NOMO-1 treated with DMSO at 0.1 percent for 48 hours (cell line): ENCODE data around the gene SEC23A.
"Not testable (repeated sequence)": the region's sequence is repeated elsewhere in the genome, so short reads cannot be mapped to it uniquely, and the experiment has no call there.

Source experiments
- DNase-seq: peaks from one replicate; lab custom pipeline; 2025; ENCODE audit not compliant: unreplicated experiment; lab: John Stamatoyannopoulos, UW

SEC23A gene

GRCh38 chr14:39033371-39033770, 69.7 kb downstream of the SEC23A start:
- DNase-seq = no peak

- no peak for DNase-seq
Observed at GRCh38 chr14:39030209-39030608, 72.8 kb downstream of the SEC23A start.

- DNase-seq = no peak
Observed at GRCh38 chr14:39029789-39030188, 73.2 kb downstream of the SEC23A start.

GRCh38 chr14:39028620-39029019, 74.4 kb downstream of the SEC23A start:
- DNase-seq = no peak

- no peak for DNase-seq
Observed at GRCh38 chr14:39025810-39026627, 77.0 kb downstream of the SEC23A start.

- DNase-seq = no peak
Observed at GRCh38 chr14:39025250-39025809, 77.7 kb downstream of the SEC23A start.

GRCh38 chr14:39023939-39024871, 78.8 kb downstream of the SEC23A start:
- DNase-seq = no peak

GRCh38 chr14:39017096-39018016, 85.7 kb downstream of the SEC23A start:
- not testable (repeated sequence) for DNase-seq

- DNase-seq = no peak
Observed at GRCh38 chr14:39016733-39017095, 86.3 kb downstream of the SEC23A start.

GRCh38 chr14:39015964-39016577, 87.0 kb downstream of the SEC23A start:
- no peak for DNase-seq

GRCh38 chr14:39015360-39015961, 87.6 kb downstream of the SEC23A start:
- peak; percentile 48 for DNase-seq

GRCh38 chr14:39014460-39014859, 88.6 kb downstream of the SEC23A start:
- no peak for DNase-seq

- DNase-seq = not testable (repeated sequence)
Observed at GRCh38 chr14:39008965-39009364, 94.1 kb downstream of the SEC23A start.

- no peak for DNase-seq
Observed at GRCh38 chr14:39006721-39007410, 96.2 kb downstream of the SEC23A start.

- DNase-seq = no peak
Observed at GRCh38 chr14:39005044-39005880, 97.8 kb downstream of the SEC23A start.

GRCh38 chr14:38999949-39000348, 103.1 kb downstream of the SEC23A start:
- DNase-seq = no peak

- no peak for DNase-seq
Observed at GRCh38 chr14:38994731-38995130, 108.3 kb downstream of the SEC23A start.

GRCh38 chr14:38993981-38994380, 109.1 kb downstream of the SEC23A start:
- no peak for DNase-seq
